Measurements from ENCODE around the gene ADAM33. TPM values are rescaled to one million over a fixed set of nuclear protein-coding genes. Genes with fewer than 3 reads are reported as not detected.

The ADAM33 gene
- total RNA-seq, 1 donor from 2014 or later: 11.0 TPM

- DNase-seq (no peak), ATAC-seq (no peak)
- no peak overlapping the region for H3K4me3 ChIP-seq
- no peaks in the 10 kb centered on the region for H3K4me1 ChIP-seq
- no peaks in the 10 kb centered on the region for H3K27me3 ChIP-seq
- intact Hi-C loops (cut with DNase I): no loop called here
- no peak overlapping the region for H3K27ac ChIP-seq
- no peak for TF ChIP-seq CTCF (IDR thresholded peaks at IDR 0.05)
- no peaks in the 10 kb centered on the region for H3K9me3 ChIP-seq
- peaks cover 75% of the 10 kb centered on the region for H3K36me3 ChIP-seq
Measured at GRCh38 chr20:3647473-3647872, 34.3 kb downstream of the ADAM33 start.

GRCh38 chr20:3646651-3647050 is 35.2 kb downstream of the ADAM33 start:
- Histone ChIP-seq H3K4me1 (no peaks in the 10 kb centered on the region), H3K27ac (no peak overlapping the region), H3K9me3 (no peaks in the 10 kb centered on the region), H3K4me3 (no peak overlapping the region), H3K36me3 (peaks cover 79% of the 10 kb centered on the region), H3K27me3 (no peaks in the 10 kb centered on the region)
- ATAC-seq (no peak), DNase-seq (no peak)
- intact Hi-C loops (cut with DNase I): no loop called here
- TF ChIP-seq CTCF (IDR thresholded peaks at IDR 0.05): no peak

- Histone ChIP-seq H3K4me1 (no peaks in the 10 kb centered on the region), H3K27ac (no peak overlapping the region), H3K36me3 (peaks cover 79% of the 10 kb centered on the region), H3K9me3 (no peaks in the 10 kb centered on the region), H3K27me3 (no peaks in the 10 kb centered on the region), H3K4me3 (no peak overlapping the region)
- intact Hi-C loops (cut with DNase I): no loop called here
- no peak for DNase-seq
- TF ChIP-seq CTCF (IDR thresholded peaks at IDR 0.05): no peak
- no peak for ATAC-seq
Measured at GRCh38 chr20:3646067-3646440, 35.8 kb downstream of the ADAM33 start.

- TF ChIP-seq CTCF (IDR thresholded peaks at IDR 0.05): no peak
- ATAC-seq: peak; percentile 10
- Histone ChIP-seq H3K27ac (no peak overlapping the region), H3K9me3 (no peaks in the 10 kb centered on the region), H3K36me3 (peaks cover 79% of the 10 kb centered on the region), H3K4me3 (no peak overlapping the region), H3K27me3 (no peaks in the 10 kb centered on the region), H3K4me1 (no peaks in the 10 kb centered on the region)
- no peak for DNase-seq
- intact Hi-C loops (cut with DNase I): no loop called here
Measured at GRCh38 chr20:3645309-3646066, 36.3 kb downstream of the ADAM33 start.

- no peak overlapping the region for H3K27ac ChIP-seq
- H3K4me3 ChIP-seq: no peak overlapping the region
- intact Hi-C loops (cut with DNase I): no loop called here
- H3K4me1 ChIP-seq: no peaks in the 10 kb centered on the region
- no peaks in the 10 kb centered on the region for H3K9me3 ChIP-seq
- no peak for TF ChIP-seq CTCF (IDR thresholded peaks at IDR 0.05)
- ATAC-seq: no peak
- H3K36me3 ChIP-seq: peaks cover 48% of the 10 kb centered on the region
- no peaks in the 10 kb centered on the region for H3K27me3 ChIP-seq
- no peak for DNase-seq
Measured at GRCh38 chr20:3640259-3640658, 41.6 kb downstream of the ADAM33 start.

- intact Hi-C loops (cut with DNase I): no loop called here
- H3K27me3 ChIP-seq: no peaks in the 10 kb centered on the region
- DNase-seq (no peak), ATAC-seq (no peak)
- peaks cover 28% of the 10 kb centered on the region for H3K36me3 ChIP-seq
- H3K4me3 ChIP-seq: no peak overlapping the region
- no peak overlapping the region for H3K27ac ChIP-seq
- no peaks in the 10 kb centered on the region for H3K4me1 ChIP-seq
- TF ChIP-seq CTCF (IDR thresholded peaks at IDR 0.05): no peak
- no peaks in the 10 kb centered on the region for H3K9me3 ChIP-seq
Measured at GRCh38 chr20:3635346-3635745, 46.5 kb downstream of the ADAM33 start.

All from upper lobe of right lung (tissue), 1 donor.